DLD1 (cell line): ENCODE data around the gene PSME2.

Experiments
- in situ Hi-C: cut with HindIII; loops from 2 replicates; pipeline ENCODE4 v1.10.0; 2017; ENCODE audit warnings: low sequenced_read_pairs

PSME2 gene

GRCh38 chr14:24179961-24180796 lies 33.8 kb upstream of the PSME2 start:
- in situ Hi-C loops = no loop called here

DNA sequence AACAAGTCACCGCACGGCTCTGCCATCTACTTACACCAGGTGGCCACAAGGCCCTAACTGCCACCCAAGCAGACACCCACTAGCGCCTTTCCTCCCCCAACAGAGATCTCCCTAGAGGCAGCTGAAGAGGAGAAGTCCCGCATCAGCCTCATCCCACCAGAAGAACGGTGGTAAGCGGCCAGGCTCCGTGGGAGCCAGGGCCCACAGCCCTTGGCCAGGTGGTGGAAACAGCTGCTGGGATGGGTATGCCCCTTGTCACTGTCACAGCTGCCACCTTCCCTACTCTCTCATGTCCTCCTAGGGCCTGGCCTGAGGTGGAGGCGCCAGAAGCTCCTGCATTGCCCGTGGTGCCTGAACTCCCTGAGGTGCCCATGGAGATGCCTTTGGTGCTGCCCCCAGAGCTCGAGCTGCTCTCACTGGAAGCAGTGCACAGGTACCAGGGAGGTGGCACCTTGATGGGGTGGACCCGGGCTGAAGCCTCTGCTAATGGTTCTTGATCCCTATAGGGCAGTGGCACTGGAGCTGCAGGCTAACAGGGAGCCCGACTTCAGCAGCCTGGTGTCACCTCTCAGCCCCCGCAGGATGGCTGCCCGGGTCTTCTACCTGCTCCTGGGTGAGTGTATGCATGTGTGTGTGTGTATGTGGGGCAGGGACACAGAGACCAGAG lies 33.0 kb upstream of the PSME2 start:
- in situ Hi-C loops = no loop called here

DNA sequence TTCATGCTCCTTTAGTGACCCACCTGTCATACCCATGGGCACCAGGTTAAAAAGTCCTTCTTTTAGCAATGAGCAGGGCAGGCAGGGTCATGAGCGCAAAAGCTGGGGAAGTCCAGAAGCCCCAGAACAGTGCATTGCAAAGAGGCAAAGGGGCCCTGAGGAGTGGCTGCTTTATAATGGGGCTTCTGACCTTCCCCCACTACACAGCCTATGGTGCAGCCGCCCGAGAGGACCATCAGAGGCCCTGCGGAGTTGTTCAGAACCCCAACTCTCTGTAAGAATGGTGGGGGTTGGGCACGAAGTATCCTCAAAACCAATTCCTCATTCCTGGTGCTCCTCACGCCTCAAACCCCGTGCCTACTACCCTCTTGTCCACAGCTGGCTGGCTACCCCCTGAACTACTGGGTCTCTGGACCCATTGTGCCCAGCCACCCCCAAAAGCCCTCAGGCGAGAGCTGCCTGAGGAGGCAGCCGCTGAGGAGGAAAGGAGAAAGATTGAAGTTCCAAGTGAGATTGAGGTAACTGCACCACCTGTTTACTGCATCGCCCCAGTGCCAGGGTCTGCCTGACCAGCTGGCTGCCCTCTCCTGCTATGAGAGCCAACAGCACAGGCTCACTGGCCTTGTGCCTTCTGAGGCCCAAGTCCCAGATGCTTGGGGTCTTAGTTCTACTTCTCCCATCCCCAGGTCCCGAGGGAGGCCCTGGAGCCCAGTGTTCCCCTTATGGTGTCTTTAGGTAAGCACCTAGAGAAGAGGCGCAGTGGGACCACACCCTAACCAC lies 32.2 kb upstream of the PSME2 start:
- in situ Hi-C loops = no loop called here

DNA sequence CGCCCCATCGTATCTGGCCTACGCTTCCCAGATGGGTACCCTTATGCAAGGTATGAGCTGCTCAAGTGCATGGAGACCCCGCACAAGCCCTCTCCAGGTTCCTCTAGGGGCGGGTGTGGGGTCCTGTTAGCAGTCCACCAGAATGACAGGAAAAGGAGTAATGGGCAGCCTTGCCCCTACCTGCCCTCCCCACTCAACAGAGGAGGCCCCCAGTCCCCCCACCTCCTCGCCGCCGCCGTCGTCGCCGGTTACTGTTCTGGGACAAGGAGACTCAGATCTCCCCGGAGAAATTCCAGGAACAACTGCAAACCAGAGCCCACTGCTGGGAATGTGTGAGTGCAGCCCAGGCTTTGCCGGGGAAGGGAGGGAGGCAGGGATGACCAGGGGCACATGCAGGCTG lies 31.5 kb upstream of the PSME2 start:
- in situ Hi-C loops = no loop called here

- in situ Hi-C loops = no loop called here
Measured at GRCh38 chr14:24177041-24177825, 30.8 kb upstream of the PSME2 start.

- in situ Hi-C loops = no loop called here
Measured at GRCh38 chr14:24176599-24176998, 30.2 kb upstream of the PSME2 start.

DNA sequence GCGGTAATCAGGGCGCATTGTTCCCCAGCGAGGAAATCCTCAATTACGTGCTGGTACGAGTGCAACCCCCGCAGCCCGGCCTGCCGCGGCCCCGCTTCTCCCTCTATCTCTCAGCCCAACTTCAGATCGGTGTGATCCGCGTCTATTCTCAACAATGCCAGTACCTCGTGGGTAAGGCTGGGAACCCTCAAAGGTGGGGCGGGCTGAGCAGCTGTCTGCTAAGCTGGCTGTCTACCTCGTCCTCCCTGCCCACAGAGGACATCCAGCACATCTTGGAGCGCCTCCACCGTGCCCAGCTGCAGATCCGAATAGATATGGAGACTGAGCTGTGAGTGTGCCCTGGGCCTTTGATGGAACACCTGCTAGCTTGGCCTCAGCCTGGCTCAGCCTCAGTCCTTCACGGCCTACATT lies 26.5 kb upstream of the PSME2 start:
- in situ Hi-C loops = no loop called here

GRCh38 chr14:24172261-24172860 lies 26.0 kb upstream of the PSME2 start:
- in situ Hi-C loops = no loop called here

DNA sequence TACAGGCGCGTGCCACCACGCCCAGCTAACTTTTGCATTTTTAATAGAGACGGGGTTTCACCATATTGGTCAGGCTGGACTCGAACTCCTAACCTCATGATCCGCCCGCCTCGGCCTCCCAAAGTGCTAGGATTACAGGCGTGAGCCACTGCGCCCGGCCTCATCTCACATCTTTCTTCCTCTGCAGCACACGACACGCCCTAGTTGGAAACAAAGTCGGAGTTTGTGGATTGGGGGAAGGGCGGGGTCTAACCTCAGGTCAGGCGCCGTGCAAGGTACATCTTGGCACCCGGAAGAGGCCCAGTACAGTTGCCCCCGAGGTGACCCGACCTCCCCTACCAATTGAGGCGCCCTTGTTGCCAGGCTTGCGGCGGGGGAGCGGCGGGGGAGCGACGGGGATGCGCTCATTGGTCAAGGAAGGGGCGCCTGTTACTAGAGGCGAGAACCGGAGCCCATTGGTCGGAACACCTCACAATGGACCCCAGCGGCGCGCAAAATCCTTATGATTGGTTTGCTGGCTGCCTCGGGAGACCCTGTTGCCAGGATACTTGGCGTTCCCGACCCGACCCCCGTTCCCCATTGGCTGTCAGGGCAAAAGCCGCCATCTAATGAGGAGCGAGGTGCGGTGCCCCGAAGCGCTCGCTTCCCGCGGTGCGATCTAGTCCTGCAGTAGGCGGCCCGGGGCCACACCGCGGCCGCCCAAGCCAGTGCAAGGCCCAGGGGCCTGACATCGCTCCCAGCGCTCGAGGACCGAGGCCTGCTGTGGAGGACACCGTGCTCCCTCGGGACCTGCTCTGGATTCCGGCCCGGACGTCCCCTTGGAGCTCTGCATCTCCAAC lies 25.2 kb upstream of the PSME2 start, which contains the start of gene REC8:
Gene REC8, plus strand, starts transcription at position 659 of the 839 bp plus-strand sequence. CDS start 473 bp downstream, outside the sequence.
- in situ Hi-C loops = no loop called here

- in situ Hi-C loops = no loop called here
Measured at GRCh38 chr14:24167469-24168114, 21.2 kb upstream of the PSME2 start.

- in situ Hi-C loops = no loop called here
Measured at GRCh38 chr14:24165785-24166184, 19.4 kb upstream of the PSME2 start.

GRCh38 chr14:24164518-24164991 lies 18.1 kb upstream of the PSME2 start:
- in situ Hi-C loops = no loop called here

DNA sequence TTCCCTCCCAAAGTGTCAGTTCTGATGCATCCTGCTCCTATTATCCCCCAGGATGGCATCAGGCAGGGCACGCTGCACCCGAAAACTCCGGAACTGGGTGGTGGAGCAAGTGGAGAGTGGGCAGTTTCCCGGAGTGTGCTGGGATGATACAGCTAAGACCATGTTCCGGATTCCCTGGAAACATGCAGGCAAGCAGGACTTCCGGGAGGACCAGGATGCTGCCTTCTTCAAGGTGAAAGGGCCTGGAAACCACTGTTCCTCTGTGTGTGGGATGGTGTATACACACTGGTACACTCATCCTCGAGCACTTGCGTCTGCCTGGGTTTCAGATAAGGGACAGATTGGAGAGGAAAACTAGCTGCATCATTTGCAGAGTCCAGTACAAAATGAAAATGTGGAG lies 15.7 kb upstream of the PSME2 start:
- in situ Hi-C loops = no loop called here

- in situ Hi-C loops = no loop called here
Measured at GRCh38 chr14:24160850-24161804, 14.7 kb upstream of the PSME2 start, which contains the start of gene IRF9. IRF9 (plus strand) TSS chr14:24161265; CDS start chr14:24162145, 880 bp downstream.

DNA sequence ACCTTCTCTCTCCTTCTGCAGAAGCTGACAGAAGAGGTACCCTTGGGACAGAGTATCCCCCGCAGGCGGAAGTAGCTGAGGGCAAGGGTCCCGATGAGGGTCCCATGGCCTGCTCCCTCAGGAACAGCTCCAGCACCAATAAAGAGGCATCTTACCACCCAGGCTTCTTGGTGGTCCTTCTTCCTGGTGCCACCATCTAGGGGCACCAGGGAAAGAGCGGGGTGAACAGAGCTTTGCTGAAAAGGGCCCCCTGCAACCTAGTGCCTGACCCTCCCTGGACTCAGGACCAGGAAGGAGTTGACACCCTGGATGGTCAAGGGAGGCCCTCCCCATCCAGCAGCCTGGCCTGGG lies 14.1 kb upstream of the PSME2 start:
- in situ Hi-C loops = no loop called here

GRCh38 chr14:24159777-24160498 lies 13.5 kb upstream of the PSME2 start:
- in situ Hi-C loops = no loop called here

DNA sequence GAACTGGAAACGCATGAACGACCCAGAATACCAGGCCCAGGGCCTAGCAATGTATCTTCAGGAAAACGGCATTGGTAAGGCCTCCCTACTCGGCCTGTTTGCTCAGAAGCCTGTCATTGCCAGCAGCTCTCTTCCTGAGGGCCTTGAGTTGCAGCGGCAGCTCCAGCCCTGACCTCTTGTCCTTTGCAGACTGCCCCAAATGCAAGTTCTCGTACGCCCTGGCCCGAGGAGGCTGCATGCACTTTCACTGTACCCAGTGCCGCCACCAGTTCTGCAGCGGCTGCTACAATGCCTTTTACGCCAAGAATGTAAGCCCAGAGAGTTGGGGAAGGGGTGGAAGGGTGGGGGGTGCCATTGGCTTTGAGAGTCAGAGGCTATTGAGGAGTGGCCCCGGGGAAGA lies 10.9 kb upstream of the PSME2 start:
- in situ Hi-C loops = no loop called here
